GM12892 (cell line): ENCODE results near the gene ASTN2.

Experiments
- POLR2A ChIP-seq: IDR thresholded peaks from 2 replicates; pipeline ENCODE4 v1.6.1; 2011; ENCODE audit warnings: low read depth, low read length, control low read depth
- POLR2AphosphoS5 ChIP-seq: IDR thresholded peaks from 2 replicates; pipeline ENCODE4 v1.6.1; 2011; ENCODE audit warnings: low read depth, low read length, control low read depth
- TAF1 ChIP-seq: IDR thresholded peaks from 2 replicates; pipeline ENCODE4 v1.6.1; 2011; ENCODE audit warnings: low read depth, mild to moderate bottlenecking, control low read depth, low read length, borderline replicate concordance

DNA sequence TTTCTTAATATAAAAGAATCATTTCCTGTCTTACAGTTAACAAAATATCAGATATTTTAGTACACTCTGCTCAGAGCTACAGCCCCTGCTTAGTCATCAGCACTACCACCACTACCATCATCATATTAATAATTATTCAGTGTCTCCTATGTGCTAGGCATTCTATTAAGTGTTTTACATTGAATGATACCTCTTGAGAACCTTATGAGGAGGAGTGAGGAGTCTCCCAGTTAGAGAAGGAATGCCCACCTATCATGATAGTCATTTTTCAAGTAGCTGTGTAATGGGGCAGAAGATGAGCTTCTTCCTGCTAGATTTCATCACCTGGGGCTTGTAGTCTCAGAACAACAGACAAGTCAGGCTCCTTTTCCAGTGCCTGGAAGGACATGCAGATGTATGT, 489.7 kb downstream of the ASTN2 start:
- TF ChIP-seq POLR2A (no peak), POLR2AphosphoS5 (no peak), TAF1 (no peak)
